Thyroid gland (tissue), 4 donors: ENCODE measurements around the gene NT5C2. TPM values are rescaled to one million over a fixed set of nuclear protein-coding genes. Genes with fewer than 3 reads are reported as not detected.
A peak's percentile ranks its signal among the peaks of the same experiment; 100 is the strongest.
"Not testable (repeated sequence)": the region's sequence is repeated elsewhere in the genome, so short reads cannot be mapped to it uniquely, and the experiment has no call there.

Experiments used
- DNase-seq, 2 donors: peaks; one replicate each; pipeline ENCODE4 v3.0.0-alpha.2; 2019
- H3K27ac ChIP-seq, 3 donors: fragments of 200-600 bp; sonication (generic); 1 replicate in 2 of 3; 2 replicates in 1 of 3; pipeline ENCODE4 v1.5.1; 2016 to 2019; ENCODE audit warnings: mild to moderate bottlenecking in 1 of 3, moderate library complexity in 1 of 3
- H3K27me3 ChIP-seq: fragments of 200-600 bp; sonication (generic); one replicate; pipeline ENCODE4 v1.5.1; 2019
- H3K36me3 ChIP-seq, 2 donors: fragments of 200-600 bp; sonication (generic); one replicate each; pipeline ENCODE4 v1.5.1; 2016 to 2019
- H3K4me1 ChIP-seq, 2 donors: fragments of 200-600 bp; sonication (generic); one replicate each; pipeline ENCODE4 v1.5.1; 2017 to 2019
- H3K4me3 ChIP-seq, 3 donors: fragments of 200-600 bp; sonication (generic); replicated peaks in 1 of 3; 1 replicate in 2 of 3; 2 replicates in 1 of 3; pipeline ENCODE4 v1.5.1; 2016; ENCODE audit warnings: mild to moderate bottlenecking in 1 of 3
- H3K9me3 ChIP-seq: fragments of 200-600 bp; sonication (generic); one replicate; pipeline ENCODE4 v1.5.1; 2017
- CTCF ChIP-seq, 6 experiments: fragments of 200-600 bp in 3 of 6; fragments of 450-650 bp in 3 of 6; sonication (generic) in 3 of 6; IDR thresholded peaks; one replicate each; pipeline ENCODE4 v1.5.1; 2016 to 2019; ENCODE audit warnings: antibody characterized with exemption in 6 of 6, mild to moderate bottlenecking in 2 of 6, inconsistent platforms in 1 of 6, moderate library complexity in 1 of 6
- POLR2A ChIP-seq, 2 donors: fragments of 450-650 bp; IDR thresholded peaks; one replicate each; pipeline ENCODE4 v1.6.1; 2017; ENCODE audit warnings: antibody characterized with exemption in 2 of 2, mild to moderate bottlenecking in 2 of 2, moderate library complexity in 1 of 2
- WGBS, 2 donors: methylation state at CpG; one replicate each; pipeline ENCODE4 v1.1.5; 2017; 5-methylcytosine and 5-hydroxymethylcytosine counted together
- intact Hi-C: fragments of 100-400 bp; cut with DNase I; formaldehyde crosslinking; loops from one replicate; pipeline ENCODE4 v1.15.1; 2023
- total RNA-seq, 4 donors: library from RNA; depleted of rRNA; stranded (reverse); fragments of >200 nt; gene quantifications; one replicate each; pipeline ENCODE4 v1.2.3, GENCODE V29; 2016

NT5C2 gene
- total RNA-seq, 4 donors from 2014 or later: 194 to 238 (median 214) TPM

- H3K36me3 ChIP-seq: no peaks in the 10 kb centered on the region
- H3K4me1 ChIP-seq: no peaks in the 10 kb centered on the region
- H3K4me3 ChIP-seq: no peak overlapping the region
- intact Hi-C loops: no loop called here
- DNase-seq: no peak
- H3K9me3 ChIP-seq: no peaks in the 10 kb centered on the region
- TF ChIP-seq CTCF (IDR thresholded peaks at IDR 0.05) (no peak), POLR2A (IDR thresholded peaks at IDR 0.05) (no peak)
- H3K27me3 ChIP-seq: no peaks in the 10 kb centered on the region
- no peak overlapping the region for H3K27ac ChIP-seq
- 95 to 98% methylated on average over 4 of the region's 4 CpGs for WGBS, 2 donors
Measured at GRCh38 chr10:103224133-103224532, 31.1 kb upstream of the NT5C2 start.

GRCh38 chr10:103216362-103216761, 23.3 kb upstream of the NT5C2 start:
- DNase-seq, H3K27me3 ChIP-seq, H3K9me3 ChIP-seq, H3K36me3 ChIP-seq, H3K4me1 ChIP-seq, intact Hi-C loops, H3K27ac ChIP-seq, H3K4me3 ChIP-seq: not testable (repeated sequence)
- WGBS, 2 donors: 51 to 58% methylated on average over 4 of the region's 4 CpGs

GRCh38 chr10:103215601-103216000, 22.5 kb upstream of the NT5C2 start:
- Histone ChIP-seq H3K4me1 (no peaks in the 10 kb centered on the region), H3K4me3 (no peak overlapping the region), H3K27ac (no peak overlapping the region), H3K27me3 (no peaks in the 10 kb centered on the region), H3K36me3 (no peaks in the 10 kb centered on the region), H3K9me3 (no peaks in the 10 kb centered on the region)
- 84 to 86% methylated on average over 5 of the region's 5 CpGs for WGBS, 2 donors
- TF ChIP-seq POLR2A (IDR thresholded peaks at IDR 0.05) (no peak), CTCF (IDR thresholded peaks at IDR 0.05) (no peak)
- intact Hi-C loops: no loop called here
- DNase-seq: no peak

- H3K27me3 ChIP-seq, H3K36me3 ChIP-seq, H3K4me3 ChIP-seq, H3K9me3 ChIP-seq, H3K27ac ChIP-seq, intact Hi-C loops, DNase-seq: not testable (repeated sequence)
- 90 to 93% methylated on average over 4 of the region's 4 CpGs for WGBS, 2 donors
- H3K4me1 ChIP-seq: peaks cover 7 to 13% of the 10 kb centered on the region in 2 donors
Measured at GRCh38 chr10:103210262-103210661, 17.2 kb upstream of the NT5C2 start.

GRCh38 chr10:103207643-103208042, 14.6 kb upstream of the NT5C2 start:
- Histone ChIP-seq H3K4me1 (peaks cover 15 to 17% of the 10 kb centered on the region in 2 donors), H3K27ac (peak overlapping the region in 2 of 3 donors; percentile 56 to 58)
- H3K4me3 ChIP-seq, intact Hi-C loops, H3K9me3 ChIP-seq, H3K27me3 ChIP-seq, H3K36me3 ChIP-seq: not testable (repeated sequence)
- 0 to 28% methylated on average over 1 to 3 of the region's 3 CpGs for WGBS, 2 donors
- DNase-seq: peak; percentile 78 to 81

- TF ChIP-seq POLR2A (IDR thresholded peaks at IDR 0.05) (no peak), CTCF (IDR thresholded peaks at IDR 0.05) (no peak)
- DNase-seq: no peak
- Histone ChIP-seq H3K4me3 (no peak overlapping the region), H3K36me3 (no peaks in the 10 kb centered on the region), H3K4me1 (peaks cover 15 to 17% of the 10 kb centered on the region in 2 donors), H3K9me3 (no peaks in the 10 kb centered on the region), H3K27ac (peak overlapping the region in 2 of 3 donors; percentile 56 to 58), H3K27me3 (no peaks in the 10 kb centered on the region)
- 59 to 61% methylated on average over 2 of the region's 2 CpGs for WGBS, 2 donors
- intact Hi-C loops: no loop called here
Measured at GRCh38 chr10:103207141-103207540, 14.1 kb upstream of the NT5C2 start.

GRCh38 chr10:103206715-103207114, 13.6 kb upstream of the NT5C2 start:
- H3K4me3 ChIP-seq, DNase-seq, H3K9me3 ChIP-seq, intact Hi-C loops, H3K36me3 ChIP-seq, H3K27me3 ChIP-seq: not testable (repeated sequence)
- WGBS, 2 donors: 70 to 78% methylated on average over 3 of the region's 3 CpGs
- H3K4me1 ChIP-seq: peaks cover 15 to 17% of the 10 kb centered on the region in 2 donors
- peak overlapping the region in 2 of 3 donors; percentile 56 to 58 for H3K27ac ChIP-seq

GRCh38 chr10:103205401-103205800, 12.3 kb upstream of the NT5C2 start:
- H3K36me3 ChIP-seq, H3K4me3 ChIP-seq, DNase-seq, H3K9me3 ChIP-seq, H3K27ac ChIP-seq, intact Hi-C loops, H3K27me3 ChIP-seq: not testable (repeated sequence)
- H3K4me1 ChIP-seq: peaks cover 15 to 17% of the 10 kb centered on the region in 2 donors
- WGBS, 2 donors: 73 to 84% methylated on average over 4 of the region's 4 CpGs
